ENCODE data around the gene RBBP4.
A peak's percentile ranks its signal among the peaks of the same experiment; 100 is the strongest.

RBBP4 gene

GRCh38 chr1:32702599-32703478 is 51.8 kb downstream of the RBBP4 start, which contains the start of gene SYNC:
SYNC (minus strand) TSS chr1:32702770; CDS start chr1:32702660, 110 bp downstream.
- no peak for TF ChIP-seq CTCF (IDR thresholded peaks at IDR 0.05; ENCODE audit: low read depth, low read length, poor library complexity, severe bottlenecking)
- no peak; the same call in 1 of the 2 replicates for TF ChIP-seq EZH2phosphoT487 (IDR thresholded peaks at IDR 0.05; ENCODE audit: borderline replicate concordance, low read length)
- no peaks in the 10 kb centered on the region for H3K79me2 ChIP-seq (ENCODE audit: control insufficient read depth, low read length)
- no peaks in the 10 kb centered on the region for H3K9me3 ChIP-seq (ENCODE audit: control insufficient read depth, insufficient read depth, low read length)
- H3K27me3 ChIP-seq (ENCODE audit: control insufficient read depth, low read length): peaks cover 37% of the 10 kb centered on the region
- H3K36me3 ChIP-seq (ENCODE audit: control insufficient read depth, low read length): no peaks in the 10 kb centered on the region
- no peak within 1 kb of the TSS for H3K27ac ChIP-seq (ENCODE audit: low read depth, low read length)
- H3K9me2 ChIP-seq (replicated peaks; ENCODE audit: control insufficient read depth, low read length): no peaks in the 10 kb centered on the region
- H3K4me1 ChIP-seq (ENCODE audit: control insufficient read depth, low read length): peaks cover 15% of the 10 kb centered on the region
- no peak within 1 kb of the TSS for H3K4me3 ChIP-seq (ENCODE audit: low read length)
- H3F3A ChIP-seq (ENCODE audit: control insufficient read depth, insufficient read depth): no peaks in the 10 kb centered on the region
- H3K4me2 ChIP-seq (ENCODE audit: low read length): peak within 1 kb of the TSS; percentile 16; the same call in 1 of the 2 replicates
- no peaks in the 10 kb centered on the region for H4K20me1 ChIP-seq (ENCODE audit: control insufficient read depth, insufficient read depth, low read depth, low read length)

GRCh38 chr1:32703479-32704291 is 52.7 kb downstream of the RBBP4 start:
- H3K4me3 ChIP-seq (ENCODE audit: low read length): no peak overlapping the region
- 0 out of 2 replicates have a peak overlapping the region, but pooled peaks have one; percentile 16 for H3K4me2 ChIP-seq (ENCODE audit: low read length)
- H3K27me3 ChIP-seq (ENCODE audit: control insufficient read depth, low read length): peaks cover 37% of the 10 kb centered on the region
- H3K9me2 ChIP-seq (replicated peaks; ENCODE audit: control insufficient read depth, low read length): no peaks in the 10 kb centered on the region
- H3K36me3 ChIP-seq (ENCODE audit: control insufficient read depth, low read length): no peaks in the 10 kb centered on the region
- H3K9me3 ChIP-seq (ENCODE audit: control insufficient read depth, insufficient read depth, low read length): no peaks in the 10 kb centered on the region
- no peaks in the 10 kb centered on the region for H4K20me1 ChIP-seq (ENCODE audit: control insufficient read depth, insufficient read depth, low read depth, low read length)
- H3K4me1 ChIP-seq (ENCODE audit: control insufficient read depth, low read length): peaks cover 10% of the 10 kb centered on the region
- H3K79me2 ChIP-seq (ENCODE audit: control insufficient read depth, low read length): no peaks in the 10 kb centered on the region
- TF ChIP-seq CTCF (IDR thresholded peaks at IDR 0.05; ENCODE audit: low read depth, low read length, poor library complexity, severe bottlenecking) (no peak), EZH2phosphoT487 (IDR thresholded peaks at IDR 0.05; ENCODE audit: borderline replicate concordance, low read length) (0 out of 2 replicates have a peak, but pooled peaks have one; percentile 3)
- no peaks in the 10 kb centered on the region for H3F3A ChIP-seq (ENCODE audit: control insufficient read depth, insufficient read depth)
- H3K27ac ChIP-seq (ENCODE audit: low read depth, low read length): no peak overlapping the region

- Histone ChIP-seq H3F3A (ENCODE audit: control insufficient read depth, insufficient read depth) (peaks cover 3% of the 10 kb centered on the region; the same call in 1 of the 2 replicates), H3K9me3 (ENCODE audit: control insufficient read depth, insufficient read depth, low read length) (no peaks in the 10 kb centered on the region)
Measured at GRCh38 chr1:32705516-32705915, 54.5 kb downstream of the RBBP4 start.

More at GRCh38 chr1:32705516-32705915, 54.5 kb downstream of the RBBP4 start:
- no peaks in the 10 kb centered on the region for H4K20me1 ChIP-seq (ENCODE audit: control insufficient read depth, insufficient read depth, low read depth, low read length)
- peaks cover 37% of the 10 kb centered on the region for H3K27me3 ChIP-seq (ENCODE audit: control insufficient read depth, low read length)
- H3K27ac ChIP-seq (ENCODE audit: low read depth, low read length): no peak overlapping the region
- H3K4me1 ChIP-seq (ENCODE audit: control insufficient read depth, low read length): peaks cover 8% of the 10 kb centered on the region
- TF ChIP-seq CTCF (IDR thresholded peaks at IDR 0.05; ENCODE audit: low read depth, low read length, poor library complexity, severe bottlenecking): no peak
- TF ChIP-seq EZH2phosphoT487 (IDR thresholded peaks at IDR 0.05; ENCODE audit: borderline replicate concordance, low read length): no peak
- no peaks in the 10 kb centered on the region for H3K36me3 ChIP-seq (ENCODE audit: control insufficient read depth, low read length)
- H3K4me3 ChIP-seq (ENCODE audit: low read length): no peak overlapping the region
- no peaks in the 10 kb centered on the region for H3K79me2 ChIP-seq (ENCODE audit: control insufficient read depth, low read length)
- no peaks in the 10 kb centered on the region for H3K9me2 ChIP-seq (replicated peaks; ENCODE audit: control insufficient read depth, low read length)
- no peak overlapping the region for H3K4me2 ChIP-seq (ENCODE audit: low read length)
